ENCODE results near the gene AKR1E2. TPM values are rescaled to one million over a fixed set of nuclear protein-coding genes. Genes with fewer than 3 reads are reported as not detected.

Gene AKR1E2
- total RNA-seq, 4 donors from 2014 or later, result 2.1 to 6.7 (median 5.5) TPM; not detected in 1

GRCh38 chr10:4780782-4781181, 45.2 kb upstream of the AKR1E2 start:
- in situ Hi-C loops (cut with MboI; ENCODE audit: low sequenced_read_pairs in 4 of 4) (loop anchor here in 1 of 4 donors (10.0 kb wide), 1 partner anchor 1556 kb away; no protein-coding TSS in a partner anchor), intact Hi-C loops (cut with DNase I; ENCODE audit: low total_unique reads) (no loop called here)
- H3K27me3 ChIP-seq, result no peaks in the 10 kb centered on the region
- H3K4me3 ChIP-seq, result no peak overlapping the region
- no peak for TF ChIP-seq POLR2A (IDR thresholded peaks at IDR 0.05)
- no peak for TF ChIP-seq CTCF (IDR thresholded peaks at IDR 0.05 in 4 of 5, conservative IDR thresholded peaks at IDR 0.05 in 1 of 5)
- H3K27ac ChIP-seq, result no peak overlapping the region
- DNase-seq, result no peak
- peaks cover 0 to 9% of the 10 kb centered on the region in 2 donors for H3K4me1 ChIP-seq
- no peaks in the 10 kb centered on the region for H3K9me3 ChIP-seq
- H3K36me3 ChIP-seq, result no peaks in the 10 kb centered on the region
- ATAC-seq, result peak in 1 of 2 donors; percentile 26

- no peaks in the 10 kb centered on the region for H3K27me3 ChIP-seq
- peak; percentile 16 to 49 for ATAC-seq
- no peak overlapping the region for H3K27ac ChIP-seq
- no peaks in the 10 kb centered on the region for H3K9me3 ChIP-seq
- H3K4me3 ChIP-seq, result no peak overlapping the region
- no peak for TF ChIP-seq POLR2A (IDR thresholded peaks at IDR 0.05)
- no peak for TF ChIP-seq CTCF (IDR thresholded peaks at IDR 0.05 in 4 of 5, conservative IDR thresholded peaks at IDR 0.05 in 1 of 5)
- no peaks in the 10 kb centered on the region for H3K36me3 ChIP-seq
- H3K4me1 ChIP-seq, result peaks cover 0 to 9% of the 10 kb centered on the region in 2 donors
- in situ Hi-C loops (cut with MboI; ENCODE audit: low sequenced_read_pairs in 4 of 4), result loop anchor here in 1 of 4 donors (10.0 kb wide), 1 partner anchor 1557 kb away; no protein-coding TSS in a partner anchor
- intact Hi-C loops (cut with DNase I; ENCODE audit: low total_unique reads), result no loop called here
- no peak for DNase-seq
Observed at GRCh38 chr10:4781955-4782354, 44.1 kb upstream of the AKR1E2 start.

GRCh38 chr10:4784667-4785333, 41.2 kb upstream of the AKR1E2 start:
- Histone ChIP-seq H3K36me3 (no peaks in the 10 kb centered on the region), H3K4me1 (peaks cover 0 to 9% of the 10 kb centered on the region in 2 donors), H3K4me3 (no peak overlapping the region), H3K9me3 (no peaks in the 10 kb centered on the region), H3K27me3 (no peaks in the 10 kb centered on the region), H3K27ac (no peak overlapping the region)
- ATAC-seq (no peak), DNase-seq (no peak)
- intact Hi-C loops (cut with DNase I; ENCODE audit: low total_unique reads) (no loop called here), in situ Hi-C loops (cut with MboI; ENCODE audit: low sequenced_read_pairs in 4 of 4) (loop anchor here in 1 of 4 donors (10.0 kb wide), 1 partner anchor 1560 kb away; no protein-coding TSS in a partner anchor)
- TF ChIP-seq POLR2A (IDR thresholded peaks at IDR 0.05), result no peak

- no peak overlapping the region for H3K4me3 ChIP-seq
- H3K36me3 ChIP-seq, result no peaks in the 10 kb centered on the region
- no peak overlapping the region for H3K27ac ChIP-seq
- DNase-seq (no peak), ATAC-seq (no peak)
- TF ChIP-seq POLR2A (IDR thresholded peaks at IDR 0.05) (no peak), CTCF (IDR thresholded peaks at IDR 0.05 in 4 of 5, conservative IDR thresholded peaks at IDR 0.05 in 1 of 5) (no peak)
- no peaks in the 10 kb centered on the region for H3K27me3 ChIP-seq
- in situ Hi-C loops (cut with MboI; ENCODE audit: low sequenced_read_pairs in 4 of 4) (loop anchor here in 1 of 4 donors (10.0 kb wide), 1 partner anchor 1561 kb away; no protein-coding TSS in a partner anchor), intact Hi-C loops (cut with DNase I; ENCODE audit: low total_unique reads) (no loop called here)
- no peaks in the 10 kb centered on the region for H3K9me3 ChIP-seq
- H3K4me1 ChIP-seq, result no peaks in the 10 kb centered on the region
Observed at GRCh38 chr10:4786043-4786839, 39.8 kb upstream of the AKR1E2 start.

- in situ Hi-C loops (cut with MboI; ENCODE audit: low sequenced_read_pairs in 4 of 4), result no loop called here
Observed at GRCh38 chr10:4790045-4790444, 36.0 kb upstream of the AKR1E2 start.

More at GRCh38 chr10:4790045-4790444, 36.0 kb upstream of the AKR1E2 start:
- TF ChIP-seq CTCF (IDR thresholded peaks at IDR 0.05 in 4 of 5, conservative IDR thresholded peaks at IDR 0.05 in 1 of 5) (no peak), POLR2A (IDR thresholded peaks at IDR 0.05) (no peak)
- Histone ChIP-seq H3K36me3 (no peaks in the 10 kb centered on the region), H3K4me3 (no peak overlapping the region), H3K27me3 (no peaks in the 10 kb centered on the region), H3K27ac (no peak overlapping the region), H3K9me3 (no peaks in the 10 kb centered on the region), H3K4me1 (no peaks in the 10 kb centered on the region)
- intact Hi-C loops (cut with DNase I; ENCODE audit: low total_unique reads), result no loop called here
- ATAC-seq (no peak), DNase-seq (no peak)

Data from gastrocnemius medialis (tissue), 4 donors.